IPS-15b (cell line): ENCODE results near the gene GJB2.

ENCODE experiments used
- H3K27me3 ChIP-seq: one replicate; pipeline ENCODE4 v1.6.1; 2013; ENCODE audit warnings: low read length; ENCODE audit not compliant: control insufficient read depth, insufficient read depth
- H3K36me3 ChIP-seq: one replicate; pipeline ENCODE4 v1.6.1; 2013; ENCODE audit warnings: low read length; ENCODE audit not compliant: control insufficient read depth, insufficient read depth
- H3K4me1 ChIP-seq: one replicate; pipeline ENCODE4 v1.6.1; 2013; ENCODE audit warnings: mild to moderate bottlenecking, low read length; ENCODE audit not compliant: control insufficient read depth, insufficient read depth
- H3K4me3 ChIP-seq: one replicate; pipeline ENCODE4 v1.5.1; 2013; ENCODE audit warnings: low read depth, low read length
- H3K9ac ChIP-seq: one replicate; pipeline ENCODE4 v1.6.1; 2013; ENCODE audit warnings: low read depth, mild to moderate bottlenecking, low read length
- H3K9me3 ChIP-seq: one replicate; pipeline ENCODE4 v1.6.1; 2013; ENCODE audit warnings: mild to moderate bottlenecking, low read length; ENCODE audit not compliant: control insufficient read depth, insufficient read depth

Gene GJB2

DNA sequence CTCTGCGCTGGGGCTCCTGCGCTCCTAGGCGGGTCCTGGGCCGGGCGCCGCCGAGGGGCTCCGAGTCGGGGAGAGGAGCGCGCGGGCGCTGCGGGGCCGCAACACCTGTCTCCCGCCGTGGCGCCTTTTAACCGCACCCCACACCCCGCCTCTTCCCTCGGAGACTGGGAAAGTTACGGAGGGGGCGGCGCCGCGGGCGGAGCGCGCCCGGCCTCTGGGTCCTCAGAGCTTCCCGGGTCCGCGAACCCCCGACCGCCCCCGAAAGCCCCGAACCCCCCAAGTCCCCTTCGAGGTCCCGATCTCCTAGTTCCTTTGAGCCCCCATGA, at the start of gene GJB2:
Gene GJB2, minus strand, starts transcription at position 103 of the 326 bp plus-strand sequence. CDS start 3,357 bp downstream, outside the sequence.
- Histone ChIP-seq H3K4me3 (peak within 1 kb of the TSS; percentile 58), H3K27me3 (peaks cover 91% of the 10 kb centered on the region), H3K9ac (peak within 1 kb of the TSS; percentile 37)

DNA sequence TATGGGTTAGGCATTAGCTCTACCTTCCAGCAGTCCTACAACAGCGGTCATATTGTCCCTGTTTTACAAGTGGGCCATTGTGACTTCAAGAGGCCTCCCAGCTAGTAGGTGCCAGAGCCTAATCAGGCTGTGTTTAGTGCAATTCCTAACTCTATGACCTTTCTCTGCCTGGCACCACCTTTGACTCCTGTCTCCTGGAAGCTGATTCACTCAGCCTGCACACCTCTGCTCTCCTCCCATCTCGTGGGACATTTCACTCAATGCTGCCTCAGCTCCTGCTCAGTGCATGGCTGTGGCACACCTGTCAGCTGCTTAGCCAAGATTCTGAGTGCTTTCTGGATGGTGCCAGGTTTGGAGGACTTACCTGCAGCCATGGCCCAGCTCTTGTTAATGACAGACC, 48.9 kb upstream of the GJB2 start:
- Histone ChIP-seq H3K9me3 (no peaks in the 10 kb centered on the region), H3K36me3 (no peaks in the 10 kb centered on the region), H3K4me3 (no peak overlapping the region), H3K4me1 (no peaks in the 10 kb centered on the region), H3K27me3 (peaks cover 12% of the 10 kb centered on the region), H3K9ac (no peak overlapping the region)

More for the DNA sequence above, at the start of gene GJB2:
- peaks cover 2% of the 10 kb centered on the region for H3K4me1 ChIP-seq
- H3K36me3 ChIP-seq = no peaks in the 10 kb centered on the region
- H3K9me3 ChIP-seq = no peaks in the 10 kb centered on the region

GRCh38 chr13:20239748-20240147, 47.0 kb upstream of the GJB2 start:
- peaks cover 24% of the 10 kb centered on the region for H3K27me3 ChIP-seq
- H3K9ac ChIP-seq = no peak overlapping the region
- H3K4me1 ChIP-seq = no peaks in the 10 kb centered on the region
- H3K9me3 ChIP-seq = no peaks in the 10 kb centered on the region
- no peak overlapping the region for H3K4me3 ChIP-seq
- H3K36me3 ChIP-seq = no peaks in the 10 kb centered on the region

DNA sequence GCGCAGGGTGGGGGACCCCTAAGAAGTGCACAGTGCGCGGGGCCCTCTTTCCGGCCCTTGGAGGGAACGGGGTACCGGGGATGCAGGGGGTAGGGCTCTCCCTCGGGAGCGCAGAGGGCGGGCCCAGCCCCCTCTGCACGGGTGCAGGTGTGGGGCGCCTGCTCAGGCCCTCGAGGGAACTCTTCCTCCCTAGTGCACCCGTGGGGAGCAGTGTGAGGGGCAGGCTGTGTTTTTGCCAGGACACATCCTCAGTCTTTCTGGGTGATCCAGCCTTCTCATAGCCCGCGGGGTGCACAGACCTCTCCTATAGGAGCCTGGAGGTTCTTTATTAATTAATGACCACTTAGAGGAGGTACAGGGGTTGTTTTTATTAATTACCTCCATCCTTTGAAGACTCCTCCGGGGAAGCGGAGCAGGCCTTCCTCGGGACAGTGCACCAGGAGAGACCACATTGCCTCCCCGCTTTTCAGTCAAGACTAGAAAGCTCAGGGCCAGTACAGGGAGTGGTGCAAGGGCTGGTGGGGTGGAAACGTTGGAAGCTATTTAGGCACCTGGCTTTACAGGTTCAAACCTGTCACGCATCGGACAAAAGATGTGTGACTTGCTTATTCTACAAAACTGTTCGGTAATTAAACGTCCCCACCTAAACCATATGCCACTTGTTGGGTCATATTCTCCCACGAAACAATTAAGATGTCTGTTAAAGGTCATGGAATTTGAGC, 40.0 kb upstream of the GJB2 start:
- Histone ChIP-seq H3K27me3 (peaks cover 76% of the 10 kb centered on the region), H3K4me1 (no peaks in the 10 kb centered on the region), H3K9me3 (no peaks in the 10 kb centered on the region), H3K9ac (no peak overlapping the region), H3K4me3 (peak overlapping the region; percentile 36), H3K36me3 (no peaks in the 10 kb centered on the region)

DNA sequence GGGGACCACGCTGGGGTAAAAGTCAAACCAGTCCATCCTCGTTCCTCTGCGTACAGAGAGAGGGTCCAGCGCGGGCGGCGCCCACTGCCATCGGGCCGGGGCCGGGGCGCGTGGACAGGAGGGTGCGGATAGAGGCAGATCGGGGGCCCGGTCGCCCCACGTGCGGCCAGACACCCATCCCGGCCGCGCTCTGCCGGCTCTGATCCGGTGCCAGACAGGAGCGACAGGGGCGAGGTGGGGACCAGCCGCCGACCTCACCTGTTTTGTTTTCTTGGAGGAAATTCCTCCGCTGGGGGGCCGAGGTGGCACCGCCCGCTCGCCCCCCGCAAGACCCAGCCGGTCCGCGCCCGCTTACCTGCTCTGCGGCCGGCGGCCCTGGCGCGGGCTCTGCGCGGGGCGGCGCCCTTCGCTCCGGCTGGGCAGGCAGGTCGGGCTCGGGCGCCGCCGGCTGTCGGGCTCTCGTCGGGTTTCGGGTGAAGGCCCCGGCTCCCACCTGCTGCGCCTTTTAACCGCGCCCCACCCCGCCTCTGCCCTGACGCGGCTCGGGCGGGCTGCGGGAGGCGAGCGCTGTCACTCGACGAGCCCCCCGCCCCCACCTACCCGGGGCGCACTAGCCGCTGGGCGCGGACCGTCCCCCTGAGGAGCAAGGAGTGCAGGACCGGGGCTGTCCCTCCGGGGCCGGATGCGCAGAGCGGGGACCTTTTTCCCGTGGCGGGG, 39.3 kb upstream of the GJB2 start, which contains the start of gene GJB6:
Gene GJB6, minus strand, starts transcription at position 481 of the 717 bp plus-strand sequence. CDS start 8,839 bp downstream, outside the sequence.
- no peak within 1 kb of the TSS for H3K9ac ChIP-seq
- H3K4me3 ChIP-seq = peak within 1 kb of the TSS; percentile 36

DNA sequence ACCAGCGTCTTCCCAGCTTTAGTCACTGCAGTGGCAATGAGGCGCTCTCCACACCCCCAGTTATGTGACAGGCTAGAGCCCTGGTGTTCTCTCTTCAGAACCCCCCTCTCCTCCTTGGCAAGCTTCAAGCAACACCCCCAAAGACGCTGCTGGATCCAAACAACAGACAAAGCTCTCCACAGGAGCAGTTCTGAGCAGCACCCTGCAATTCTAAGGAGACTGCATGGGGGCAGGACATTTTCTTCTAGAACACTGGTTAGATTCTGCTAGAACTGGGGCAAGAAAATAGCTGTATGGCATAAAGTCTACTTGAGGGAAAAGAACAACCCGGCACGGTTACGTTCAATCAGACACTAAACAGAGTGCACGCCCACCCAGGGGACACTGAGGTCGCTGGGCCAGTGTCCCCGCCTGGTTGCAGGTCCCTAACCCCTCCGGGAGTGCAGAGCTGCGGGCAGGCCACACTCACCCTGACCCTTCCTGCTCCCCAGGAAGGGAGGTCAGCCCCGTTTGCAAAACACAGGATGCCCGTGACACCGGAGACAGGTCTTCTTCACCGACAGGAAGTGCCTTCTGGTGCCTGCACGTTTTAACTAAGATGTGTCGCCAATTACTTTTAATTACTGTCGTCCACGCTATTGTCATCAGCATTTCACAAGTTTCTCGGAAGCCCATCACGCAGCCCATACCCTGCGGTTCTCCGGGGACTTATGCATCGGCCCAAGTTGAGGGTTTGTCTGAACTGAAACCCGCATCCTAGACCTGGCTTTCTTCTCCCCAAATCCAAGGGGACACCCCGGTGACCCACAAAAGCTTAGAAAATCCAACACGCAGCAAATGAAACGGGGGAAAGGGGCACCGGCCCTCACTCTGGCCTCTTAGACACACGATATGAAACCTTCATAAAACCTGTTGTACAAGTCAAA, 38.4 kb upstream of the GJB2 start:
- peaks cover 68% of the 10 kb centered on the region for H3K27me3 ChIP-seq

More for the DNA sequence above, 39.3 kb upstream of the GJB2 start, which contains the start of gene GJB6:
- no peaks in the 10 kb centered on the region for H3K4me1 ChIP-seq
- H3K9me3 ChIP-seq = no peaks in the 10 kb centered on the region
- H3K27me3 ChIP-seq = peaks cover 70% of the 10 kb centered on the region
- no peaks in the 10 kb centered on the region for H3K36me3 ChIP-seq

GRCh38 chr13:20227730-20228129, 35.0 kb upstream of the GJB2 start:
- Histone ChIP-seq H3K36me3 (no peaks in the 10 kb centered on the region), H3K27me3 (peaks cover 40% of the 10 kb centered on the region), H3K9me3 (no peaks in the 10 kb centered on the region), H3K9ac (no peak overlapping the region), H3K4me3 (no peak overlapping the region), H3K4me1 (no peaks in the 10 kb centered on the region)

More for the DNA sequence above, 38.4 kb upstream of the GJB2 start:
- Histone ChIP-seq H3K9me3 (no peaks in the 10 kb centered on the region), H3K9ac (no peak overlapping the region), H3K4me3 (peak overlapping the region; percentile 36), H3K36me3 (no peaks in the 10 kb centered on the region), H3K4me1 (no peaks in the 10 kb centered on the region)

- H3K36me3 ChIP-seq = no peaks in the 10 kb centered on the region
- H3K4me3 ChIP-seq = no peak overlapping the region
- no peaks in the 10 kb centered on the region for H3K9me3 ChIP-seq
- H3K9ac ChIP-seq = no peak overlapping the region
- peaks cover 36% of the 10 kb centered on the region for H3K27me3 ChIP-seq
- no peaks in the 10 kb centered on the region for H3K4me1 ChIP-seq
Observed at GRCh38 chr13:20227288-20227687, 34.5 kb upstream of the GJB2 start.

DNA sequence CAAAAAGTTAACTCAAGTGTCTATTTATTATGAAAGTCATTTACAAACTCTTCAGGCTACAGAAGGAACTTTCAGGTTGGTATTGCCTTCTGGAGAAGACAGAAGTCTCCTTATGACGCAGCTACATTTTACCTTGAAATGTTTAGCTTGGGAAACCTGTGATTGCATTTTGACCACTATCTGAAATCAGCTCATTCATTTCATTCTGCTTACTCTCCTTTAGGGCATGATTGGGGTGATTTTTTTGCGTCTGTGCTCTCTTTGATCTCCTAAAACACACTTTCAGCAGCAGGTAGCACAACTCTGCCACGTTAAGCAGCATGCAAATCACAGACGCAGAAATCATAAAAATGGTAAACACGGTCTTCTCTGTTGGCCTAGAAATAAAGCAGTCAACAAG, 29.8 kb upstream of the GJB2 start:
- peaks cover 2% of the 10 kb centered on the region for H3K27me3 ChIP-seq
- H3K9me3 ChIP-seq = no peaks in the 10 kb centered on the region

DNA sequence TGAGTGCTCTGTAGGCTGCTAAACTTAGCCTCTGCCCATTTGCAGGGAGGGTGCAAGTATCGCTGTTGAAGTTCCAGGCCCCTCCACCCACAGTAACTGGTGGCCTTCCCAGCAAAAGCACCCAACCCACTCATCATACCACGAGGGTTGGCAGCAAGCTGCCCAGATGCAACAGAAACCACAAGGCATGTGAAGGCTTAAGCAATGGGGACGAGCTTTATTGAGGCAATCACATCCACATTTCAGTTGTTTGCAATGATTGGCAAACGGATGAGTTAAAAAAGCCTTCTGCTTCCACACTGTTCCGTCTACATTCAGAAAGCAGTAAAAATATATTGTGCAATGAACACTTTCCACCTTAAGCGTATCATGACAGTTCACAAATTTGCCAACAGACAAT, 29.0 kb upstream of the GJB2 start:
- Histone ChIP-seq H3K36me3 (no peaks in the 10 kb centered on the region), H3K4me3 (no peak overlapping the region), H3K4me1 (no peaks in the 10 kb centered on the region), H3K9ac (no peak overlapping the region), H3K27me3 (peaks cover 2% of the 10 kb centered on the region), H3K9me3 (no peaks in the 10 kb centered on the region)

More for the DNA sequence above, 29.8 kb upstream of the GJB2 start:
- no peaks in the 10 kb centered on the region for H3K36me3 ChIP-seq
- H3K4me1 ChIP-seq = no peaks in the 10 kb centered on the region
- no peak overlapping the region for H3K4me3 ChIP-seq
- no peak overlapping the region for H3K9ac ChIP-seq

- Histone ChIP-seq H3K4me1 (no peaks in the 10 kb centered on the region), H3K9ac (no peak overlapping the region), H3K36me3 (no peaks in the 10 kb centered on the region), H3K9me3 (no peaks in the 10 kb centered on the region), H3K27me3 (peaks cover 2% of the 10 kb centered on the region), H3K4me3 (no peak overlapping the region)
Observed at GRCh38 chr13:20219577-20219976, 26.8 kb upstream of the GJB2 start.
